OCI-LY3 (cell line): ENCODE data around the gene CAPN10.

Source experiments
- H2AFZ ChIP-seq: fragments of 200-600, 300-600 bp; shearing (Covaris generic); 2 replicates; pipeline ENCODE4 v1.6.0; 2014; ENCODE audit warnings: antibody characterized with exemption, low read depth, low read length
- H3K27ac ChIP-seq: fragments of 200-600, 300-600 bp; sonication (generic); 2 replicates; pipeline ENCODE4 v1.5.1; 2014; ENCODE audit warnings: mild to moderate bottlenecking, low read length, moderate library complexity, mixed read lengths
- H3K27me3 ChIP-seq: fragments of 200-600, 300-600 bp; sonication (generic); 2 replicates; pipeline ENCODE4 v1.6.1; 2014; ENCODE audit warnings: low read depth, low read length, mixed read lengths
- H3K36me3 ChIP-seq: fragments of 200-600, 300-600 bp; sonication (generic); replicated peaks from 2 replicates; pipeline ENCODE3; 2014; ENCODE audit warnings: low read depth, low read length, mixed read lengths
- H3K4me1 ChIP-seq: fragments of 300-600, 200-600 bp; sonication (generic); 2 replicates; pipeline ENCODE4 v1.6.1; 2014; ENCODE audit warnings: low read length, mixed read lengths
- H3K4me2 ChIP-seq: fragments of 200-600, 300-600 bp; sonication (generic); 2 replicates; pipeline ENCODE4 v1.6.1; 2014; ENCODE audit warnings: low read length, mixed read lengths
- H3K4me3 ChIP-seq: fragments of 300-600, 200-600 bp; sonication (generic); 2 replicates; pipeline ENCODE4 v1.5.1; 2014; ENCODE audit warnings: antibody characterized with exemption, mild to moderate bottlenecking, low read length, moderate library complexity
- H3K79me2 ChIP-seq: fragments of 300-600, 200-600 bp; shearing (Covaris generic); 2 replicates; pipeline ENCODE4 v1.6.1; 2014; ENCODE audit warnings: mild to moderate bottlenecking, low read length, mixed read lengths
- H3K9ac ChIP-seq: fragments of 300-600, 200-600 bp; shearing (Covaris generic); 2 replicates; pipeline ENCODE4 v1.6.0; 2014; ENCODE audit warnings: mild to moderate bottlenecking, low read length, moderate library complexity
- H3K9me3 ChIP-seq: fragments of 200-600, 300-600 bp; shearing (Covaris generic); 2 replicates; pipeline ENCODE4 v1.6.1; 2014; ENCODE audit warnings: low read length, mixed read lengths; ENCODE audit not compliant: insufficient read depth
- H4K20me1 ChIP-seq: fragments of 200-600, 300-600 bp; sonication (generic); 2 replicates; pipeline ENCODE4 v1.6.1; 2016; ENCODE audit warnings: low read length, mixed read lengths; ENCODE audit not compliant: insufficient read depth
- CTCF ChIP-seq: fragments of 200-600, 300-600 bp; sonication (generic); IDR thresholded peaks from 2 replicates; pipeline ENCODE4 v1.5.1; 2014; ENCODE audit warnings: antibody characterized with exemption, low read length, low read depth
- EZH2phosphoT487 ChIP-seq: fragments of 200-600 bp; shearing (Covaris generic); IDR thresholded peaks from 2 replicates; pipeline ENCODE4 v1.6.1; 2018; ENCODE audit warnings: antibody characterized with exemption, mixed run types, low read depth

The CAPN10 gene

GRCh38 chr2:240555541-240556250 is 30.8 kb upstream of the CAPN10 start:
- Histone ChIP-seq H3K36me3 (peaks cover 49% of the 10 kb centered on the region), H3K27ac (no peak overlapping the region), H3K4me1 (peaks cover 10% of the 10 kb centered on the region), H3K9ac (no peak overlapping the region), H4K20me1 (peaks cover 10% of the 10 kb centered on the region; the same call in 1 of the 2 replicates), H3K4me3 (no peak overlapping the region), H3K9me3 (no peaks in the 10 kb centered on the region), H3K79me2 (peaks cover 59% of the 10 kb centered on the region), H2AFZ (no peak overlapping the region), H3K27me3 (no peaks in the 10 kb centered on the region), H3K4me2 (no peak overlapping the region)
- TF ChIP-seq EZH2phosphoT487: no peak
- TF ChIP-seq CTCF: no peak

- H3K9me3 ChIP-seq: no peaks in the 10 kb centered on the region
- H3K4me3 ChIP-seq: no peak overlapping the region
- no peak overlapping the region for H2AFZ ChIP-seq
- H3K79me2 ChIP-seq: peaks cover 59% of the 10 kb centered on the region
- H3K9ac ChIP-seq: no peak overlapping the region
- peaks cover 40% of the 10 kb centered on the region for H3K36me3 ChIP-seq
- no peaks in the 10 kb centered on the region for H3K27me3 ChIP-seq
- H4K20me1 ChIP-seq: peaks cover 10% of the 10 kb centered on the region; the same call in 1 of the 2 replicates
- H3K4me2 ChIP-seq: no peak overlapping the region
- TF ChIP-seq EZH2phosphoT487 (no peak), CTCF (no peak)
- H3K4me1 ChIP-seq: peaks cover 10% of the 10 kb centered on the region
- no peak overlapping the region for H3K27ac ChIP-seq
These were observed 29.9 kb upstream of the CAPN10 start for GRCh38 chr2:240556553-240557100.

- Histone ChIP-seq H4K20me1 (peaks cover 10% of the 10 kb centered on the region; the same call in 1 of the 2 replicates), H3K4me2 (no peak overlapping the region), H3K4me3 (no peak overlapping the region), H3K27ac (no peak overlapping the region), H3K27me3 (no peaks in the 10 kb centered on the region), H3K9ac (no peak overlapping the region), H3K79me2 (peaks cover 59% of the 10 kb centered on the region), H3K9me3 (no peaks in the 10 kb centered on the region), H3K4me1 (peaks cover 16% of the 10 kb centered on the region), H3K36me3 (peaks cover 34% of the 10 kb centered on the region), H2AFZ (no peak overlapping the region)
- TF ChIP-seq CTCF (no peak), EZH2phosphoT487 (no peak)
These were observed 29.3 kb upstream of the CAPN10 start for GRCh38 chr2:240557101-240557751.

- H3K4me2 ChIP-seq: no peak within 1 kb of the TSS
- no peaks in the 10 kb centered on the region for H3K27me3 ChIP-seq
- no peak within 1 kb of the TSS for H2AFZ ChIP-seq
- H3K79me2 ChIP-seq: peaks cover 65% of the 10 kb centered on the region
- no peak within 1 kb of the TSS for H3K27ac ChIP-seq
- H3K9ac ChIP-seq: no peak within 1 kb of the TSS
- TF ChIP-seq CTCF (no peak), EZH2phosphoT487 (no peak)
- H3K9me3 ChIP-seq: no peaks in the 10 kb centered on the region
- no peak within 1 kb of the TSS for H3K4me3 ChIP-seq
- H4K20me1 ChIP-seq: peaks cover 10% of the 10 kb centered on the region; the same call in 1 of the 2 replicates
- peaks cover 22% of the 10 kb centered on the region for H3K4me1 ChIP-seq
- H3K36me3 ChIP-seq: peaks cover 32% of the 10 kb centered on the region
These were observed 28.7 kb upstream of the CAPN10 start, which contains the start of gene ANKMY1 for GRCh38 chr2:240557808-240558207. ANKMY1 (minus strand) TSS chr2:240557988; CDS start chr2:240557335, 653 bp downstream.
